ENCODE measurements around the gene CACNA1C. TPM values are rescaled to one million over a fixed set of nuclear protein-coding genes. Genes with fewer than 3 reads are reported as not detected.

The CACNA1C gene
- total and polyA plus RNA-seq, 10 of the 15 experiments (the other 5 are each of a cell fraction or from before 2014, with no cell fraction given) = under 0.01 to 0.15 (median 0.09) TPM; not detected in 5

DNA sequence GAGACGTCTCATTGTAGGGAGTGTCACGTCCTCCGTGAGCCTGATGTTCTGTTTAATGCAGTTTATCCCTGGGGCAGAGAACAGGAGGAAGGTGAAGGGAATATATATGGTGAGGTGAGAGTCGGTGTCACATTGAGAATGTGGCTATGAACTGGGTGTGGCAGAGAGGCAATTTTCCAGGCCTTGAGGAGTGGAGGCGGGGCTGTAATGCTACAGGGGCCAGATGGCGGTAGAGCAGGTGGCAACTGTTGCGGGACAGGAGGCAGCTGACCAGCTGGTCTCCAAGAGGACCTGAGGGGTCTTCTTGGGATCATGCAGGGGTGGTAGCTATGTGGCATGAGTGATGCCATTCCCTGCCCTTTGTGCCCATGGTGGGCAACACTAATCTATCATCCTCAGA lies 59.6 kb downstream of the CACNA1C start:
- in situ Hi-C loops (cut with MboI) (no loop called here), intact Hi-C loops (cut with micrococcal nuclease; ENCODE audit: unreplicated experiment) (no loop called here)
- no peak for TF ChIP-seq ZNF24 (IDR thresholded peaks at IDR 0.05)
- TF ChIP-seq SRF (IDR thresholded peaks at IDR 0.05; ENCODE audit: low read depth in 2 of 2, low read length in 2 of 2) = no peak
- no peak for TF ChIP-seq TARDBP (IDR thresholded peaks at IDR 0.05; ENCODE audit: borderline replicate concordance)
- no peak for TF ChIP-seq STAT1 (conservative IDR thresholded peaks at IDR 0.05)
- TF ChIP-seq CREB1 (IDR thresholded peaks at IDR 0.05; ENCODE audit: low read depth) = no peak
- no peak for TF ChIP-seq ZNF274 (IDR thresholded peaks at IDR 0.05; ENCODE audit: insufficient read depth, insufficient read length)
- TF ChIP-seq POLR2AphosphoS5 (IDR thresholded peaks at IDR 0.05; ENCODE audit: low read length) = no peak
- no peak for TF ChIP-seq PAX8 (IDR thresholded peaks at IDR 0.05)
- TF ChIP-seq GATAD2B (conservative IDR thresholded peaks at IDR 0.05; ENCODE audit: low read depth) = no peak
- no peak for TF ChIP-seq BMI1 (IDR thresholded peaks at IDR 0.05; ENCODE audit: borderline replicate concordance)
- TF ChIP-seq, protein P1, sequence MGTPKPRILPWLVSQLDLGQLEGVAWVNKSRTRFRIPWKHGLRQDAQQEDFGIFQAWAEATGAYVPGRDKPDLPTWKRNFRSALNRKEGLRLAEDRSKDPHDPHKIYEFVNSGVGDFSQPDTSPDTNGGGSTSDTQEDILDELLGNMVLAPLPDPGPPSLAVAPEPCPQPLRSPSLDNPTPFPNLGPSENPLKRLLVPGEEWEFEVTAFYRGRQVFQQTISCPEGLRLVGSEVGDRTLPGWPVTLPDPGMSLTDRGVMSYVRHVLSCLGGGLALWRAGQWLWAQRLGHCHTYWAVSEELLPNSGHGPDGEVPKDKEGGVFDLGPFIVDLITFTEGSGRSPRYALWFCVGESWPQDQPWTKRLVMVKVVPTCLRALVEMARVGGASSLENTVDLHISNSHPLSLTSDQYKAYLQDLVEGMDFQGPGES (IDR thresholded peaks at IDR 0.05) = no peak
- no peak for TF ChIP-seq CBFB (IDR thresholded peaks at IDR 0.05; ENCODE audit: low read depth)
- no peak for TF ChIP-seq TAF1 (IDR thresholded peaks at IDR 0.05; ENCODE audit: borderline replicate concordance, low read depth, low read length)
- TF ChIP-seq, protein P2, sequence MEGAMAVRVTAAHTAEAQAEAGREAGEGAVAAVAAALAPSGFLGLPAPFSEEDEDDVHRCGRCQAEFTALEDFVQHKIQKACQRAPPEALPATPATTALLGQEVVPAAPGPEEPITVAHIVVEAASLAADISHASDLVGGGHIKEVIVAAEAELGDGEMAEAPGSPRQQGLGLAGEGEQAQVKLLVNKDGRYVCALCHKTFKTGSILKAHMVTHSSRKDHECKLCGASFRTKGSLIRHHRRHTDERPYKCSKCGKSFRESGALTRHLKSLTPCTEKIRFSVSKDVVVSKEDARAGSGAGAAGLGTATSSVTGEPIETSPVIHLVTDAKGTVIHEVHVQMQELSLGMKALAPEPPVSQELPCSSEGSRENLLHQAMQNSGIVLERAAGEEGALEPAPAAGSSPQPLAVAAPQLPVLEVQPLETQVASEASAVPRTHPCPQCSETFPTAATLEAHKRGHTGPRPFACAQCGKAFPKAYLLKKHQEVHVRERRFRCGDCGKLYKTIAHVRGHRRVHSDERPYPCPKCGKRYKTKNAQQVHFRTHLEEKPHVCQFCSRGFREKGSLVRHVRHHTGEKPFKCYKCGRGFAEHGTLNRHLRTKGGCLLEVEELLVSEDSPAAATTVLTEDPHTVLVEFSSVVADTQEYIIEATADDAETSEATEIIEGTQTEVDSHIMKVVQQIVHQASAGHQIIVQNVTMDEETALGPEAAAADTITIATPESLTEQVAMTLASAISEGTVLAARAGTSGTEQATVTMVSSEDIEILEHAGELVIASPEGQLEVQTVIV (IDR thresholded peaks at IDR 0.05; ENCODE audit: borderline replicate concordance, partially characterized antibody) = no peak
- no peak for TF ChIP-seq YBX1 (IDR thresholded peaks at IDR 0.05)
- no peak for TF ChIP-seq POU2F2 (IDR thresholded peaks at IDR 0.05; ENCODE audit: borderline replicate concordance, low read depth, low read length)
- TF ChIP-seq FOS (IDR thresholded peaks at IDR 0.05; ENCODE audit: borderline replicate concordance, extremely low read depth, insufficient read length) = no peak
- no peak for TF ChIP-seq HDAC2 (IDR thresholded peaks at IDR 0.05)
- TF ChIP-seq, protein P3, sequence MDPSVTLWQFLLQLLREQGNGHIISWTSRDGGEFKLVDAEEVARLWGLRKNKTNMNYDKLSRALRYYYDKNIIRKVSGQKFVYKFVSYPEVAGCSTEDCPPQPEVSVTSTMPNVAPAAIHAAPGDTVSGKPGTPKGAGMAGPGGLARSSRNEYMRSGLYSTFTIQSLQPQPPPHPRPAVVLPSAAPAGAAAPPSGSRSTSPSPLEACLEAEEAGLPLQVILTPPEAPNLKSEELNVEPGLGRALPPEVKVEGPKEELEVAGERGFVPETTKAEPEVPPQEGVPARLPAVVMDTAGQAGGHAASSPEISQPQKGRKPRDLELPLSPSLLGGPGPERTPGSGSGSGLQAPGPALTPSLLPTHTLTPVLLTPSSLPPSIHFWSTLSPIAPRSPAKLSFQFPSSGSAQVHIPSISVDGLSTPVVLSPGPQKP (IDR thresholded peaks at IDR 0.05; ENCODE audit: low read depth, low read length) = no peak
- no peak for TF ChIP-seq NRF1 (conservative IDR thresholded peaks at IDR 0.05; ENCODE audit: low read depth, low read length)
- H3K4me3 ChIP-seq = no peak overlapping the region
- ChIA-PET RAD21 (ENCODE audit: unreplicated experiment) (no interaction called here), SMC1A (ENCODE audit: uncharacterized antibody, unreplicated experiment) (no interaction called here), POLR2A (no interaction called here), CTCF (no interaction called here)
- no peak overlapping the region for H3K9ac ChIP-seq (ENCODE audit: control insufficient read depth, insufficient read depth, low read length)
- WGBS (ENCODE audit: insufficient coverage, insufficient replicate concordance, low lambda C conversion rate, missing lambda C conversion rate) = 58% methylated on average over 7 of the region's 7 CpGs
- no peaks in the 10 kb centered on the region for H3K36me3 ChIP-seq (ENCODE audit: control insufficient read depth in 2 of 2, insufficient read depth in 2 of 2, low read length in 1 of 2)
- H3K27ac ChIP-seq (ENCODE audit: control insufficient read depth, insufficient read depth) = no peak overlapping the region
- BruUV-seq (replicated peaks) = no TSS peak
- no peaks in the 10 kb centered on the region; a peak in 3 of 4 replicates for H3K27me3 ChIP-seq (replicated peaks in 1 of 2; ENCODE audit: control insufficient read depth in 2 of 2, insufficient read depth in 2 of 2, low read length in 1 of 2)
- no peak for DNase-seq (ENCODE audit: low read depth, low spot score)
- H3K4me2 ChIP-seq (ENCODE audit: control insufficient read depth, insufficient read depth) = no peak overlapping the region
- H4K20me1 ChIP-seq (ENCODE audit: control insufficient read depth, insufficient read depth) = no peaks in the 10 kb centered on the region
- H3K4me1 ChIP-seq (ENCODE audit: control insufficient read depth, insufficient read depth, low read length) = no peaks in the 10 kb centered on the region
- no peak for ATAC-seq
- H3K79me2 ChIP-seq (ENCODE audit: control insufficient read depth, insufficient read depth, low read length) = no peaks in the 10 kb centered on the region
- H3K9me3 ChIP-seq (replicated peaks; ENCODE audit: control insufficient read depth, insufficient read depth, low read length) = no peaks in the 10 kb centered on the region
- no peak for FAIRE-seq
- H2AFZ ChIP-seq (ENCODE audit: control insufficient read depth, low read depth, low read length) = no peak overlapping the region

Data from GM12878 (cell line).